Spinal cord (tissue), 10 donors: ENCODE data around the gene SDHD. TPM values are rescaled to one million over a fixed set of nuclear protein-coding genes. Genes with fewer than 3 reads are reported as not detected.
A peak's percentile ranks its signal among the peaks of the same experiment; 100 is the strongest.

Experiments
- DNase-seq, 6 donors: peaks; one replicate each; pipeline versions ENCODE4 v3.0.0 to v3.0.0-alpha.2; 2013 to 2015; ENCODE audit warnings: low spot score in 6 of 6, low read depth in 4 of 6
- H3K27ac ChIP-seq: one replicate; pipeline ENCODE4 v1.5.1; 2013; ENCODE audit warnings: low read depth, low read length, control low read depth
- H3K27me3 ChIP-seq: one replicate; pipeline ENCODE4 v1.6.1; 2013; ENCODE audit warnings: low read length; ENCODE audit not compliant: control insufficient read depth, insufficient read depth
- H3K36me3 ChIP-seq: one replicate; pipeline ENCODE4 v1.6.1; 2013; ENCODE audit warnings: low read length; ENCODE audit not compliant: control insufficient read depth, insufficient read depth
- H3K4me1 ChIP-seq: one replicate; pipeline ENCODE4 v1.6.1; 2013; ENCODE audit warnings: low read length; ENCODE audit not compliant: control insufficient read depth, insufficient read depth
- H3K4me3 ChIP-seq: one replicate; pipeline ENCODE4 v1.5.1; 2013; ENCODE audit warnings: low read depth, low read length, control low read depth
- H3K9me3 ChIP-seq: one replicate; pipeline ENCODE4 v1.6.1; 2013; ENCODE audit warnings: low read length; ENCODE audit not compliant: control insufficient read depth, insufficient read depth
- WGBS: methylation state at CpG from one replicate; pipeline ENCODE4 v1.1.5; 2013; ENCODE audit warnings: missing lambda C conversion rate; ENCODE audit not compliant: insufficient coverage; 5-methylcytosine and 5-hydroxymethylcytosine counted together
- polyA plus RNA-seq, 2 donors: library from polyadenylated mRNA; unstranded; fragments of 120-200 nt; gene quantifications; one replicate each; pipeline ENCODE4 v1.2.1, GENCODE V29; 2013; ENCODE audit not compliant: insufficient read length in 2 of 2
- total RNA-seq, 2 donors: library from RNA; depleted of rRNA in 1 of 2; stranded (reverse); fragments of 120-200 nt in 1 of 2; fragments of >200 nt in 1 of 2; gene quantifications; one replicate each; pipeline versions ENCODE4 v1.2.3 to v1.2.4, GENCODE V29; 2013 to 2014
- donor health status: healthy.

Gene SDHD
- total and polyA plus RNA-seq, 4 donors, result 72.5 to 125 (median 84.8) TPM

- Histone ChIP-seq H3K4me1 (no peaks in the 10 kb centered on the region), H3K27me3 (no peaks in the 10 kb centered on the region), H3K4me3 (no peak overlapping the region), H3K27ac (no peak overlapping the region), H3K36me3 (peaks cover 32% of the 10 kb centered on the region), H3K9me3 (no peaks in the 10 kb centered on the region)
- no peak for DNase-seq
Observed at GRCh38 chr11:112096194-112096593, 9.5 kb downstream of the SDHD start.

GRCh38 chr11:112097734-112098528, 11.3 kb downstream of the SDHD start:
- H3K27ac ChIP-seq, result no peak overlapping the region
- 92% methylated on average over 8 of the region's 11 CpGs for WGBS
- peaks cover 25% of the 10 kb centered on the region for H3K36me3 ChIP-seq
- no peaks in the 10 kb centered on the region for H3K4me1 ChIP-seq
- H3K27me3 ChIP-seq, result no peaks in the 10 kb centered on the region
- no peaks in the 10 kb centered on the region for H3K9me3 ChIP-seq
- DNase-seq, result no peak
- no peak overlapping the region for H3K4me3 ChIP-seq

- 40% methylated on average over 1 of the region's 2 CpGs for WGBS
- Histone ChIP-seq H3K36me3 (peaks cover 17% of the 10 kb centered on the region), H3K4me3 (no peak overlapping the region), H3K27ac (no peak overlapping the region), H3K4me1 (no peaks in the 10 kb centered on the region), H3K9me3 (no peaks in the 10 kb centered on the region), H3K27me3 (no peaks in the 10 kb centered on the region)
- DNase-seq, result no peak
Observed at GRCh38 chr11:112100462-112100861, 13.8 kb downstream of the SDHD start.

GRCh38 chr11:112103446-112103845, 16.8 kb downstream of the SDHD start:
- Histone ChIP-seq H3K36me3 (no peaks in the 10 kb centered on the region), H3K9me3 (no peaks in the 10 kb centered on the region), H3K4me3 (no peak overlapping the region), H3K27me3 (no peaks in the 10 kb centered on the region), H3K4me1 (no peaks in the 10 kb centered on the region), H3K27ac (no peak overlapping the region)
- 100% methylated on average over 2 of the region's 6 CpGs for WGBS
- DNase-seq, result no peak

GRCh38 chr11:112106070-112106469, 19.4 kb downstream of the SDHD start:
- Histone ChIP-seq H3K9me3 (no peaks in the 10 kb centered on the region), H3K36me3 (no peaks in the 10 kb centered on the region), H3K27ac (no peak overlapping the region), H3K27me3 (no peaks in the 10 kb centered on the region), H3K4me1 (no peaks in the 10 kb centered on the region), H3K4me3 (no peak overlapping the region)
- DNase-seq, result peak in 1 of 6 donors; percentile 2
- no CpG with 5 or more reads among the region's 8 CpGs for WGBS

GRCh38 chr11:112113539-112114457, 27.1 kb downstream of the SDHD start:
- Histone ChIP-seq H3K27ac (no peak overlapping the region), H3K9me3 (no peaks in the 10 kb centered on the region), H3K27me3 (no peaks in the 10 kb centered on the region), H3K36me3 (no peaks in the 10 kb centered on the region), H3K4me1 (no peaks in the 10 kb centered on the region), H3K4me3 (no peak overlapping the region)
- WGBS, result 96% methylated on average over 3 of the region's 6 CpGs
- peak; percentile 10 to 86 (median 30) for DNase-seq

GRCh38 chr11:112114460-112114859, 27.8 kb downstream of the SDHD start:
- Histone ChIP-seq H3K27ac (no peak overlapping the region), H3K27me3 (no peaks in the 10 kb centered on the region), H3K4me1 (no peaks in the 10 kb centered on the region), H3K36me3 (no peaks in the 10 kb centered on the region), H3K4me3 (no peak overlapping the region), H3K9me3 (no peaks in the 10 kb centered on the region)
- no peak for DNase-seq
- 100% methylated on average over 1 of the region's 2 CpGs for WGBS

- Histone ChIP-seq H3K9me3 (no peaks in the 10 kb centered on the region), H3K4me3 (no peak overlapping the region), H3K4me1 (no peaks in the 10 kb centered on the region), H3K27ac (no peak overlapping the region), H3K36me3 (no peaks in the 10 kb centered on the region), H3K27me3 (no peaks in the 10 kb centered on the region)
- 65% methylated on average over 4 of the region's 5 CpGs for WGBS
- peak in 2 of 6 donors; percentile 18 to 28 for DNase-seq
Observed at GRCh38 chr11:112115386-112115785, 28.7 kb downstream of the SDHD start.

GRCh38 chr11:112118176-112118575, 31.5 kb downstream of the SDHD start:
- H3K36me3 ChIP-seq, result no peaks in the 10 kb centered on the region
- no peak overlapping the region for H3K4me3 ChIP-seq
- no peaks in the 10 kb centered on the region for H3K4me1 ChIP-seq
- no peaks in the 10 kb centered on the region for H3K27me3 ChIP-seq
- DNase-seq, result no peak
- no peak overlapping the region for H3K27ac ChIP-seq
- H3K9me3 ChIP-seq, result no peaks in the 10 kb centered on the region
- 100% methylated on average over 1 of the region's 2 CpGs for WGBS
